ENCODE measurements around the gene H1-8.

Gene H1-8

DNA sequence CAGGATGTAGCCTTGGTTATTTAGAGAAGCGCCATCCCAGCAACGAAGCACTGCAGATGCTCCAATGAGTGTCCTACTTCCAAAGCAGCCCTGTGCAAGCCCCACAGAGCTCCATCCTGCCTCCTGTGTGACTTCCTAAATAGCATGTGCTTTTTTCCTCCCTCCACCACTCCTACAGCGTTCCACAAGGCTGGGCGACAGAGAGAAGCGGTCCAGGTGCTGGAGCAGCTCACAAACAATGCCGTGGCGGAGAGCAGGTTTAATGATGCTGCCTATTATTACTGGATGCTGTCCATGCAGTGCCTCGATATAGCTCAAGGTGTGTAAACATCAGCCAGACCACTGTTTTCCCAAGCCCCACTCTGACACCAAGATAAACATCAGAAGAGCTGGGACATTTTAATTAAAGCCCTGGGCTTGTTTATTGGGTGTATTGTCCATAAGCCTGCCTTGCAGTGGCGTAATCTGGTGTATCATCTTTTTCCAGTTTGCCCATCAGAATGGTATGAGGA lies 36.7 kb upstream of the H1-8 start:
- Histone ChIP-seq H3K9me2 (replicated peaks; ENCODE audit: insufficient read depth, low read length) (no peaks in the 10 kb centered on the region), H3K36me3 (ENCODE audit: low read length) (no peaks in the 10 kb centered on the region), H4K20me1 (ENCODE audit: low read depth, low read length) (no peaks in the 10 kb centered on the region), H3K9me3 (ENCODE audit: insufficient read depth, low read length) (no peaks in the 10 kb centered on the region), H2AFZ (ENCODE audit: low read depth, low read length, severe bottlenecking) (no peak overlapping the region), H3K79me2 (ENCODE audit: insufficient read depth, low read length) (no peaks in the 10 kb centered on the region), H3K9ac (ENCODE audit: low read length) (no peak overlapping the region), H3F3A (ENCODE audit: insufficient read depth) (no peaks in the 10 kb centered on the region), H3K4me3 (ENCODE audit: insufficient read depth, low read length, poor library complexity, severe bottlenecking) (no peak overlapping the region), H3K27me3 (ENCODE audit: low read length) (no peaks in the 10 kb centered on the region), H3K27ac (ENCODE audit: low read depth, low read length) (no peak overlapping the region), H3K4me2 (ENCODE audit: low read depth, low read length, poor library complexity, severe bottlenecking) (no peak overlapping the region)
- TF ChIP-seq, protein P1, sequence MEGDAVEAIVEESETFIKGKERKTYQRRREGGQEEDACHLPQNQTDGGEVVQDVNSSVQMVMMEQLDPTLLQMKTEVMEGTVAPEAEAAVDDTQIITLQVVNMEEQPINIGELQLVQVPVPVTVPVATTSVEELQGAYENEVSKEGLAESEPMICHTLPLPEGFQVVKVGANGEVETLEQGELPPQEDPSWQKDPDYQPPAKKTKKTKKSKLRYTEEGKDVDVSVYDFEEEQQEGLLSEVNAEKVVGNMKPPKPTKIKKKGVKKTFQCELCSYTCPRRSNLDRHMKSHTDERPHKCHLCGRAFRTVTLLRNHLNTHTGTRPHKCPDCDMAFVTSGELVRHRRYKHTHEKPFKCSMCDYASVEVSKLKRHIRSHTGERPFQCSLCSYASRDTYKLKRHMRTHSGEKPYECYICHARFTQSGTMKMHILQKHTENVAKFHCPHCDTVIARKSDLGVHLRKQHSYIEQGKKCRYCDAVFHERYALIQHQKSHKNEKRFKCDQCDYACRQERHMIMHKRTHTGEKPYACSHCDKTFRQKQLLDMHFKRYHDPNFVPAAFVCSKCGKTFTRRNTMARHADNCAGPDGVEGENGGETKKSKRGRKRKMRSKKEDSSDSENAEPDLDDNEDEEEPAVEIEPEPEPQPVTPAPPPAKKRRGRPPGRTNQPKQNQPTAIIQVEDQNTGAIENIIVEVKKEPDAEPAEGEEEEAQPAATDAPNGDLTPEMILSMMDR (IDR thresholded peaks at IDR 0.05; ENCODE audit: insufficient read depth, low read length, poor library complexity, severe bottlenecking), result no peak
- no peak for TF ChIP-seq EZH2phosphoT487 (conservative IDR thresholded peaks at IDR 0.05; ENCODE audit: low read length)

DNA sequence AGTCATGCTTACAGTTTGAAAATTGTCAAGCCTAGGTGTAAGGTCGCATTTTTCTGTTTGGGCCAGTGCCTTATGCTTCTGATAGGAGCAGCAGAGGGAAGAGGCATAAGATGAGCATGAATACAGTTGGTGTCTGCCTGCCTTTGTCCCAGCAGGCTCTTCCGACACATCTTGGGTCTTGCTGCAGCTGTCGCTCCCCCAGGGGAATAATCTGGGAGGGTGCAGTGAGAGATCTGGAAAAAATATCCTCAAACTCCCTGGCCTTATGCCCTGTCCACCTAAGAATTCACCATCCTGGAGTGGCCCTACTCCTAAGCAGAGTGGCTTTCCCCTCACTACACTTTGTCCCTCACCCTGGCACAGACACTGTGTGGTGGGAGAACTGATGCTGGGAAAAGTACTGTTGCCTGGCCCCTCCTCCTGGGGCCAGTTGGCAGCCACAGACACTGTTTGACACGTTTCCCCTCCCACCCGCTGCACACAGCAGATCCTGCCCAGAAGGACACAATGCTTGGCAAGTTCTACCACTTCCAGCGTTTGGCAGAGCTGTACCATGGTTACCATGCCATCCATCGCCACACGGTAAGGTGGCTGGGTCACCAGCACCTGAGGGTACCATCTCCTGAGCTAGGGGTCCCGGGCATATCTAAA lies 35.7 kb upstream of the H1-8 start:
- Histone ChIP-seq H2AFZ (ENCODE audit: low read depth, low read length, severe bottlenecking) (no peak overlapping the region), H3K9me2 (replicated peaks; ENCODE audit: insufficient read depth, low read length) (no peaks in the 10 kb centered on the region), H3K27me3 (ENCODE audit: low read length) (no peaks in the 10 kb centered on the region), H3K9me3 (ENCODE audit: insufficient read depth, low read length) (no peaks in the 10 kb centered on the region), H3K9ac (ENCODE audit: low read length) (no peak overlapping the region), H3K4me2 (ENCODE audit: low read depth, low read length, poor library complexity, severe bottlenecking) (no peak overlapping the region), H4K20me1 (ENCODE audit: low read depth, low read length) (no peaks in the 10 kb centered on the region), H3K79me2 (ENCODE audit: insufficient read depth, low read length) (no peaks in the 10 kb centered on the region), H3K27ac (ENCODE audit: low read depth, low read length) (no peak overlapping the region), H3K4me3 (ENCODE audit: insufficient read depth, low read length, poor library complexity, severe bottlenecking) (no peak overlapping the region), H3F3A (ENCODE audit: insufficient read depth) (no peaks in the 10 kb centered on the region), H3K36me3 (ENCODE audit: low read length) (no peaks in the 10 kb centered on the region)
- TF ChIP-seq, protein P1 (IDR thresholded peaks at IDR 0.05; ENCODE audit: insufficient read depth, low read length, poor library complexity, severe bottlenecking), result no peak
- TF ChIP-seq EZH2phosphoT487 (conservative IDR thresholded peaks at IDR 0.05; ENCODE audit: low read length), result no peak

DNA sequence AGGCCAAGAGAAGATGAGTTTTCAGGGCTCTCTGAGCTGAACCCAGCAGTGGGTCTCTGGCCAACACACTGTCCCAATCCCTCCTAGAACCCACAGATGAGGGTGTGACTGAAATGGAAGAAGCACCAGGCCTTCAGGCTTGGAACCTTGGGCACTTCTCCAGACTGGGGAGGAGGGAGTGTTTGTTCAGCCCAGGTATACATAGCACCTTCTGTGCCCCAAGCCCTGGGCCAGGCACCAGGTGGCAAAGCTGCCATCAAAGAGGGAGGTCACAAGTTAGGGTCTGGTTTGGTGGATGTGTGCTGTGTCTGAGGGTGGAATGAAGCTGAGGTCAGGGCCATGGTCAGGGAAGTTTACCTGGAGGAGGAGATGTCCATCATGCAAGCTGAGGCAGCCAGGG lies 30.4 kb upstream of the H1-8 start:
- Histone ChIP-seq H4K20me1 (ENCODE audit: low read depth, low read length) (no peaks in the 10 kb centered on the region), H3K9me3 (ENCODE audit: insufficient read depth, low read length) (no peaks in the 10 kb centered on the region), H3K4me2 (ENCODE audit: low read depth, low read length, poor library complexity, severe bottlenecking) (no peak overlapping the region), H3K79me2 (ENCODE audit: insufficient read depth, low read length) (no peaks in the 10 kb centered on the region), H3K36me3 (ENCODE audit: low read length) (no peaks in the 10 kb centered on the region), H3K27ac (ENCODE audit: low read depth, low read length) (no peak overlapping the region), H3K9me2 (replicated peaks; ENCODE audit: insufficient read depth, low read length) (no peaks in the 10 kb centered on the region), H2AFZ (ENCODE audit: low read depth, low read length, severe bottlenecking) (no peak overlapping the region), H3K4me3 (ENCODE audit: insufficient read depth, low read length, poor library complexity, severe bottlenecking) (no peak overlapping the region), H3K27me3 (ENCODE audit: low read length) (no peaks in the 10 kb centered on the region), H3F3A (ENCODE audit: insufficient read depth) (no peaks in the 10 kb centered on the region), H3K9ac (ENCODE audit: low read length) (no peak overlapping the region)
- no peak for TF ChIP-seq EZH2phosphoT487 (conservative IDR thresholded peaks at IDR 0.05; ENCODE audit: low read length)
- TF ChIP-seq, protein P1 (IDR thresholded peaks at IDR 0.05; ENCODE audit: insufficient read depth, low read length, poor library complexity, severe bottlenecking), result no peak

Data from SU-DHL-6 (cell line).